PFSK-1 (cell line): ENCODE results near the gene TMEM9.

Source experiments
- FOXP2 ChIP-seq: optimal IDR thresholded peaks from 2 replicates; pipeline ENCODE3; 2011; ENCODE audit warnings: borderline replicate concordance, control low read depth, inconsistent platforms; ENCODE audit not compliant: insufficient read depth; ENCODE audit errors: extremely low read length, extremely low read depth
- POLR2AphosphoS5 ChIP-seq: IDR thresholded peaks from 2 replicates; pipeline ENCODE4 v1.6.1; 2012; ENCODE audit warnings: low read depth, mild to moderate bottlenecking, control low read depth, low read length, moderate library complexity
- REST ChIP-seq, 2 experiments: IDR thresholded peaks; 2 replicates each; pipeline versions ENCODE4 v1.6.1 to v1.8.0; 2011 to 2012; ENCODE audit warnings: low read depth in 2 of 2, low read length in 2 of 2, control low read depth in 1 of 2, inconsistent platforms in 1 of 2, mild to moderate bottlenecking in 1 of 2, moderate library complexity in 1 of 2; ENCODE audit not compliant: insufficient read depth in 1 of 2
- SIN3A ChIP-seq: IDR thresholded peaks from 2 replicates; pipeline ENCODE4 v1.6.1; 2012; ENCODE audit warnings: mild to moderate bottlenecking, low read length, moderate library complexity, borderline replicate concordance; ENCODE audit not compliant: insufficient read depth
- TAF1 ChIP-seq: IDR thresholded peaks from 2 replicates; pipeline ENCODE4 v1.6.1; 2012; ENCODE audit warnings: low read length, control low read depth, borderline replicate concordance; ENCODE audit not compliant: insufficient read depth

- TF ChIP-seq POLR2AphosphoS5 (no peak), REST (IDR thresholded peaks at IDR 0.05; ENCODE audit: insufficient read depth in 1 of 2, low read depth in 2 of 2, low read length in 2 of 2) (no peak), TAF1 (no peak), FOXP2 (no peak), SIN3A (no peak)
Measured at GRCh38 chr1:201126463-201126831, 27.8 kb downstream of the TMEM9 start.
